H1 (cell line): Measurements from ENCODE around the gene ENTPD5. TPM values are rescaled to one million over a fixed set of nuclear protein-coding genes. Genes with fewer than 3 reads are reported as not detected.

Source experiments
- ZNF274 ChIP-seq: IDR thresholded peaks from 2 replicates; pipeline ENCODE4 v1.7.0; 2012; ENCODE audit warnings: low read length, borderline replicate concordance; ENCODE audit errors: extremely low read depth
- polyA plus RNA-seq, 7 experiments: library from polyadenylated mRNA; depleted of rRNA in 3 of 7; stranded (reverse) in 5 of 7; unstranded in 2 of 7; fragments of >200 nt in 5 of 7; fragments of 200-250 nt in 2 of 7; gene quantifications; 1 replicate in 5 of 7; 2 replicates in 1 of 7; 4 replicates in 1 of 7; pipeline versions ENCODE4 v1.2.1 to v1.2.3, GENCODE V29; 2011 to 2013; ENCODE audit warnings: missing spikeins in 2 of 7, mixed read lengths in 2 of 7
- total RNA-seq: library from RNA; stranded (reverse); fragmentation: NEBNext Ultra II Directional; extraction: Animal tissue kit (Norgen Biotek cat#: 25700); gene quantifications from 2 replicates; pipeline ENCODE4 v1.2.1, GENCODE V29; 2021
- TF ChIP-seq, protein P1 (sequence below): IDR thresholded peaks from 2 replicates; pipeline ENCODE4 v1.6.1; 2012; ENCODE audit warnings: inconsistent platforms

Gene ENTPD5
- total and polyA plus RNA-seq, 2 of the 8 experiments (the other 6 are each of a cell fraction or from before 2014, with no cell fraction given) = 5.0 to 6.5 TPM

DNA sequence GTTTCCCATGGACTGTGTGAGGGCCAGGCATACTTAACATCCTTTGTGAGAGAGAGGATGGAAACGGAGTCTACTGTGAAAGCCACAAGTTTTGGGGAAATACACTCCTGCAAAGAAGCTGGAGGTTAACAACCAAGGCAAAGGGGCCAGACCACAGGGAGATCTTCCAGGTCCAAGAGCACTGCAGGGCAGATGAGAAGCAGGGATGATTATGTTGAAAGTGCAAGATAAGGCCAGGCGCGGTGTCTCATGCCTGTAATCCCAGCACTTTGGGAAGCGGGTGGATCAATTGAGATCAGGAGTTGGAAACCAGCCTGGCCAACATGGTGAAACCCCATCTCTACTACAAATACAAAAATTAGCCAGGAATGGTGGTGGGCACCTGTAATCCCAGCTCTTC lies 53.9 kb downstream of the ENTPD5 start (continued):
- no peak for TF ChIP-seq ZNF274
- TF ChIP-seq, protein P1, sequence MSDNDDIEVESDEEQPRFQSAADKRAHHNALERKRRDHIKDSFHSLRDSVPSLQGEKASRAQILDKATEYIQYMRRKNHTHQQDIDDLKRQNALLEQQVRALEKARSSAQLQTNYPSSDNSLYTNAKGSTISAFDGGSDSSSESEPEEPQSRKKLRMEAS = no peak
